ENCODE results near the gene CEMIP. TPM values are rescaled to one million over a fixed set of nuclear protein-coding genes. Genes with fewer than 3 reads are reported as not detected.

The CEMIP gene
- total RNA-seq (2014; rRNA removed; shearing (Covaris generic)) (2.1 and 4.1 TPM in 2 replicates), polyA plus RNA-seq (2016; fragmentation: Nextera tagmentation; extraction: Ambion mirVana) (0.27 and 0.33 TPM in 2 replicates)
- long read RNA-seq: 0 reads

GRCh38 chr15:80778964-80779657 is at the start of gene CEMIP:
Gene CEMIP, plus strand, starts transcription at chr15:80779370. Its CDS starts 94,510 bp downstream, at chr15:80873880.
- peaks cover 47% of the 10 kb centered on the region for H3K27me3 ChIP-seq (ENCODE audit: insufficient read depth)
- DNase-seq (ENCODE audit: low spot score): peak; percentile 90
- H3K4me3 ChIP-seq: peak within 1 kb of the TSS; percentile 77
- H3K36me3 ChIP-seq (ENCODE audit: insufficient read depth): no peaks in the 10 kb centered on the region
- Mint-ChIP-seq H3K36me3 (ENCODE audit: low read depth) (no peaks in the 10 kb centered on the region), H3K27ac (no peak within 1 kb of the TSS), H3K27me3 (ENCODE audit: insufficient read depth, low read depth, poor library complexity) (peaks cover 31% of the 10 kb centered on the region), H3K4me3 (peak within 1 kb of the TSS; percentile 78), H3K4me1 (peaks cover 7% of the 10 kb centered on the region; the same call in 2 of the 3 replicates), H3K9me3 (no peaks in the 10 kb centered on the region)
- H3K27ac ChIP-seq (ENCODE audit: low read depth): no peak within 1 kb of the TSS
- peak within 1 kb of the TSS; percentile 90 for H2AFZ ChIP-seq
- no peaks in the 10 kb centered on the region for H3K9me2 ChIP-seq (ENCODE audit: insufficient read depth)
- H4K20me1 ChIP-seq (replicated peaks; ENCODE audit: insufficient read depth): 0 out of 2 replicates have a peak, but pooled peaks cover 3% of the 10 kb centered on the region
- H3K4me1 ChIP-seq (ENCODE audit: insufficient read depth): peaks cover 7% of the 10 kb centered on the region
- H3F3A ChIP-seq (replicated peaks; ENCODE audit: low read depth): 0 out of 2 replicates have a peak, but pooled peaks cover 3% of the 10 kb centered on the region
- TF ChIP-seq ZNF331 (CRISPR knock-in tag; IDR thresholded peaks at IDR 0.05; ENCODE audit: low read depth): no peak
- TF ChIP-seq CTCF (conservative IDR thresholded peaks at IDR 0.05; ENCODE audit: low read depth in 2 of 2): peak; percentile 69 to 88
- H3K79me2 ChIP-seq (replicated peaks; ENCODE audit: insufficient read depth): no peaks in the 10 kb centered on the region
- peak within 1 kb of the TSS; percentile 98 for H3K4me2 ChIP-seq
- peak; percentile 80 for ATAC-seq

- Histone ChIP-seq H3K4me2 (no peak overlapping the region), H3K4me1 (ENCODE audit: insufficient read depth) (no peaks in the 10 kb centered on the region), H3K36me3 (ENCODE audit: insufficient read depth) (peaks cover 4% of the 10 kb centered on the region; the same call in 1 of the 2 replicates), H4K20me1 (replicated peaks; ENCODE audit: insufficient read depth) (peaks cover 12% of the 10 kb centered on the region; the same call in 1 of the 2 replicates), H3K9me2 (ENCODE audit: insufficient read depth) (no peaks in the 10 kb centered on the region), H3K4me3 (no peak overlapping the region), H3K27ac (ENCODE audit: low read depth) (no peak overlapping the region), H3K79me2 (replicated peaks; ENCODE audit: insufficient read depth) (peaks cover 25% of the 10 kb centered on the region), H3K27me3 (ENCODE audit: insufficient read depth) (no peaks in the 10 kb centered on the region), H2AFZ (no peak overlapping the region), H3F3A (replicated peaks; ENCODE audit: low read depth) (no peaks in the 10 kb centered on the region)
- Mint-ChIP-seq H3K27ac (no peak overlapping the region), H3K4me1 (peaks cover 31% of the 10 kb centered on the region), H3K36me3 (ENCODE audit: low read depth) (peaks cover 18% of the 10 kb centered on the region), H3K4me3 (no peak overlapping the region), H3K9me3 (peaks cover 18% of the 10 kb centered on the region), H3K27me3 (ENCODE audit: insufficient read depth, low read depth, poor library complexity) (peaks cover 2% of the 10 kb centered on the region)
- DNase-seq (ENCODE audit: low spot score) (no peak), ATAC-seq (no peak)
- no peak for TF ChIP-seq ZNF114 (CRISPR knock-in tag; IDR thresholded peaks at IDR 0.05)
- no peak for TF ChIP-seq ZNF331 (CRISPR knock-in tag; IDR thresholded peaks at IDR 0.05; ENCODE audit: low read depth)
- TF ChIP-seq STAT1 (IDR thresholded peaks at IDR 0.05; ENCODE audit: unreplicated experiment): no peak
- TF ChIP-seq JUNB (IDR thresholded peaks at IDR 0.05; ENCODE audit: unreplicated experiment): no peak
- TF ChIP-seq EZH2 (IDR thresholded peaks at IDR 0.05; ENCODE audit: low read depth, unreplicated experiment): no peak
- TF ChIP-seq NANOG (IDR thresholded peaks at IDR 0.05; ENCODE audit: borderline replicate concordance): no peak
- TF ChIP-seq EZH2phosphoT487 (IDR thresholded peaks at IDR 0.05; ENCODE audit: unreplicated experiment): no peak
- no peak for TF ChIP-seq CTCF (conservative IDR thresholded peaks at IDR 0.05; ENCODE audit: low read depth in 2 of 2)
- no peak for TF ChIP-seq POLR2AphosphoS5 (IDR thresholded peaks at IDR 0.05; ENCODE audit: low read depth)
- TF ChIP-seq CREB1 (CRISPR knock-in tag; IDR thresholded peaks at IDR 0.05; ENCODE audit: low read depth): no peak
Observed at GRCh38 chr15:80730387-80730786, 48.8 kb upstream of the CEMIP start.
